HG03354 (cell line): ENCODE results near the gene WDR26.
A peak's percentile ranks its signal among the peaks of the same experiment; 100 is the strongest.
"Not testable (repeated sequence)": the region's sequence is repeated elsewhere in the genome, so short reads cannot be mapped to it uniquely, and the experiment has no call there.

Experiments used
- ATAC-seq: cut with Tn5 transposase; IDR thresholded peaks from one replicate; pipeline ENCODE4 v1.9.1; 2021; ENCODE audit warnings: mild to moderate bottlenecking; ENCODE audit not compliant: unreplicated experiment, poor library complexity, severe bottlenecking

The WDR26 gene

DNA sequence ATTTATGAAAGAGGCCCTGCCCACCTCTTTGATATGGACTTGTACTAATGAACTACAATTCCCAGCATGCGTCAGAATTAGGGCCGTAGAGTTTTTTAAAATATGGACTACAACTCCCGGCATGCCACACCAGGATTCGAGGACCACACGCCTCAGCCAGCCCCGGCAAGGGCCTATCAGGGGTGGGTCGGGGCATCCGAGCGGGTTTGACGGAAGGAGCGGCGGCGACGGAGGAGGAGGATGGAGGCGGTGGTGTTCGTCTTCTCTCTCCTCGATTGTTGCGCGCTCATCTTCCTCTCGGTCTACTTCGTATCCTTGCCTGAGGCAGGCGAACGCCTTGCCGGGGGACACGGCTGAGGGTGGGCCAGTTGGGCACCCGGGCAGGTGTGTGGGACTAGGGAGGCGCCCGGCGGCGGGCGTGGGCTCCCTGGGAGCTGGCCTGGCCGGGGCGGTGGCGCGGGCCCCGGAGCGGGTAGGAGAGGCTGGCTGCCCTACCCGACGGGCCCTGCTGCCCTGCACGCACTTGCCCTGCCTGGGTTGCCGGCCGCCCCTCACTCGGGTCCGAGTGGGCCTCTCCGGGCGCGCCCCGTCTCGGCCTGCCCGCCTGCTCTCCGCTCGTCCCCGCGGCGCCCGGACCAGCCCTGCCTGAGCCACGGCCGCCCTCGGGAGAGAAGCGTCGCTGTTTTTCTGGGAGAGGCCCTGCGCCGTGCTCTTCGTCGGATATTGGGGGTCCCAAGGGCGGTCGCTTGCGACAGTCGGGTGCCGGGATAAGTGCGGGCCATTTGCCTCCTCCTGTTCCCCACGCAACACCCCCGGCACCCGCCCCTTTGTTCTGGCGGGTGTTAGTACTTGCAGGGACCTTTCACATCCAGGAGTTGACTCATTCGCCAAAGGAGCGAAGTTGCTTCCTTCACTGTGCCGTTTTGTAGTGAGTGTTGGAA lies 77.6 kb downstream of the WDR26 start, which contains the start of gene CNIH4:
Gene CNIH4, plus strand, starts transcription at position 195 of the 941 bp plus-strand sequence. Its CDS starts 46 bp downstream, at position 241.
- ATAC-seq = peak; percentile 99

DNA sequence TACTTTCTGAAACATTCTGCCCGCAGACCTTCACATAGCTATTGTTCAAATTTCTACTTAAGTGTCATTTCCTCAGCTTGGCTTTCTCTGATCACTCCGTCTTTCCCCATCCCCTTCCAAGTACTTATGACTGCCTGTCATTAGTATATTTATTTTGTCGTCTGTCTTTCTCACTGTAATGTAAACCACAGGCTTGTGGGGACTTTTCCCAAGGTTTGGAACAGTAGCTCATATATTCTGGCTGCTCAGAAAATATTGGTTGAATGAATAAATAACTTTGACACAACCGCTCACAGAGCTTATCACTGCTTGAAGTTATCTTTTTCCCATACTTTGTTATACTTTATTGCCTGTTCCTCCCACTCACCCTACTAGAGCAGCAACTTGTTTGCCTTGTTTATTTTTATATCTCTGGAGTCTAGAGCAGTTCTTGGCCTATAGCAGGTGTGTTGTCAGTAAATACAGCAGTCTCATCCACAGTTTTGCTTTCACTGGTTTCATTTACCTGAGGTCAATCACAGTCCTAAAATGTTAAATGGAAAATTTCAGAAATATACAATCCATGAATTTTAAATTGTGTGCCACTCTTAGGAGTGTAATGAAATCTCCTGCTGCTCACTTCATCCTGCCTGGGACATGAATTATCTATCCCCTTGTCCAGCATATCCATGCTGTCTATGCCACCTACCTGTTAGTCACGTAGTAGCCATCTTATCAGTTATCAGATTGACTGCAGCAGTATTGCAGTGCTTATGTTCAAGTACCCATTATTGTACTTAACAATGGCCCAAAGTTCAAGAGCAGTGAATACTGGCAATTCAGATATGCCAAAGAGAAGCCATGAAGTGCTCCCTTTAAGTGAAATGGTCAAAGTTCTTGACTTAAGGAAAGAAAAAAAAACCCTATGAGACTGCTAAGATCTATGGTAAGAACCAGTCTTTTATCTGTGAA lies 80.3 kb downstream of the WDR26 start:
- ATAC-seq = no peak

DNA sequence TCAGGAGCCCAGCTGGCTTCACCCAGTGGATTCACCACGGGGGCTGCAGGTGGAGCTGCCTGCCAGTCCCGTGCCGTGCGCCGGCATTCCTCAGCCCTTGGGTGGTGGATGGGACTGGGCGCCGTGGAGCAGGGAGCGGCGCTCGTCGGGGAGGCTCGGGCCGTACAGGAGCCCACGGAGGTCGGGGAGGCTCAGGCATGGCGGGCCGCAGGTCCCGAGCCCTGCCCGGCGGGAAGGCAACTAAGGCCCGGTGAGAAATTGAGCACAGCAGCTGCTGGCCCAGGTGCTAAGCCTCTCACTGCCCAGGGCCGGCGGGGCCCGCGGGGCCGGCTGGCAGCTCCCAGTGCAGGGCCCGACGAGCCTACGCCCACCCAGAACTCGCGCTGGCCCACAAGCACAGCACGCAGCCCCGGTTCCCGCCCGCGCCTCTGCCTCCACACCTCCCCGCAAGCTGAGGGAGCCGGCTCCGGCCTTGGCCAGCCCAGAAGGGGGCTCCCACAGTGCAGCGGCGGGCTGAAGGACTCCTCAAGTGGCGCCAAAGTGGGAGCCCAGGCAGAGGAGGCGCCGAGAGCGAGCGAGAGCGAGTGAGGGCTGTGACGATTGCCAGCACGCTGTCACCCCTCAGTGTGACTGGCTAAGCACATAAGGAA lies 82.0 kb downstream of the WDR26 start:
- ATAC-seq = not testable (repeated sequence)

DNA sequence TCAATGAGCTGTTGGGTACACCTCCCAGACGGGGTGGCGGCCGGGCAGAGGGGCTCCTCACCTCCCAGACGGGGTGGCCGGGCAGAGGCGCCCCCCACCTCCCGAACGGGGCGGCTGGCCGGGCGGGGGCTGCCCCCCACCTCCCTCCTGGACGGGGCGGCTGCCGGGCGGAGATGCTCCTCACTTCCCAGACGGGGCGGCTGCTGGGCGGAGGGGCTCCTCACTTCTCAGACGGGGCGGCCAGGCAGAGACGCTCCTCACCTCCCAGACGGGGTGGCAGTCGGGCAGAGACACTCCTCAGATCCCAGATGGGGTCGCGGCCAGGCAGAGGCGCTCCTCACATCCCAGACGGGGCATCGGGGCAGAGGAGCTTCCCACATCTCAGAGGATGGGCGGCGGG lies 84.9 kb downstream of the WDR26 start:
- ATAC-seq = not testable (repeated sequence)

DNA sequence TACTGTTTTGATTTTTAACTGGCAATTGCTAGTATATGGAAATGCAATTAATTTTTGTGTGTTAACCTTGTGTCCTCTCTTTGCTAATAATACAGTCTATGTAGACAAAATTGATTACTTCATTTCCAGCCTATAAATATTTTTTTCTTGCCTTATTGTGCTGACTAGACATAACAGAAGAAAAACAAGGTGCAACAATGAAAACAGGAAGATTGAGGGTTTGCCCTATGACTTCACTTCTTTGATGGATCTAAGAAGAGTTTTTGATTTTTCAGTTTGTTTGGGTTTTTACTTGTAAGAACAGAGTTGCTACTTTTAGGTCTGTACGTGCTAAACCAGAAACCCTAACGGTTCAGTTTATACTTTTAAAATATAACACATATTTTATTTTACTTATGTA lies 86.5 kb downstream of the WDR26 start:
- ATAC-seq = no peak

DNA sequence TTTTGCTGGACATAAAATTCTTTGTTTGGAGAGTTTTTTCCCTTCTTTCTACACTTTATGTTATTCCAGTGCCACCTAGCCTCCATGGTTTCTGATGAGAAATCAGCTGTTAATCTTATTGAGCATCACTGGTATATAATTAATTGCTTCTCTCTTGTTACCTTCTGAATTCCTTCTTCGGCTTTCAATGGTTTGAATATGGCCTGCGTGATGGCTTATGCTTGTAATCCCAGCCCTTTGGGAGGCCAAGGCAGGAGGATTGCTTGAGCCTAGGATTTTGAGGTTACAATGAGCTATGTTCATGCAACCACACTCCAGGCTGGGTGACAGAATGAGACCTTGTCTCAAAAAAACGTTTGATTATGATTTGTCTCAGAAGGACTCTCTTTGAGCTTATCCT lies 90.9 kb downstream of the WDR26 start:
- ATAC-seq = no peak

DNA sequence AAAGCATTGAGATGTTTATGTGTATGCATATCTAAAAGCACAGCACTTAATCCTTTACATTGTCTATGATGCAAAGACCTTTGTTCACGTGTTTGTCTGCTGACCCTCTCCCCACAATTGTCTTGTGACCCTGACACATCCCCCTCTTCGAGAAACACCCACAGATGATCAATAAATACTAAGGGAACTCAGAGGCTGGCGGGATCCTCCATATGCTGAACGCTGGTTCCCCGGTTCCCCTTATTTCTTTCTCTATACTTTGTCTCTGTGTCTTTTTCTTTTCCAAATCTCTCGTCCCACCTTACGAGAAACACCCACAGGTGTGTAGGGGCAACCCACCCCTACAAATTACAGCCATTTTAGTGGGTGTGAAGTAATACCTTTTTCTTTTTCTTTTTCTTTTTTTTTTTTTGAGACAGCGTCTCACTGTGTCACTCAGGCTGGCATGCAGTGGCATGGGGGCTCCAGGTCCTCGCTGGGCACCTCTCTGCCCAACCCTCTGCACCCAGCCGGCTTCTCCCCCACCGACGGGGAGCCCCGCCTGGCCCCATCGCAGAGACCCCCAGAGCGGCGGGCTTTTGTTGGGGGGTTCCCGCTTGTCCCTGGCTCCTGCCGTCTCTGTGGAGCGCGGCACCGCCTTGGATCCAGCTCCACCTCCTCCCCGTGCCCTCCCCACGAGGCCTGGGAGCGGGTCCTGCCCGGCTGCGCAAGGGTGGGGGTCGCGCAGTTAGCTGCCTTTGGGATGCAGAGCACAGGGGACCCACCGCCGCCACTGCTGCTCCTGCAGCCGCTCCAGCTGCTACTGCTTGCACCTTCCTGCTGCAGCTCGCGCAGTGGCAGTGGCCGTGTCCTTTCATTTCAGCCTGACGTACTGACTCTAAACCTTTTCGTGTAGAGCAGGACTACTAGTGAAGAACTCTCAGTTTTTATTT lies 93.9 kb downstream of the WDR26 start:
- peak; percentile 78 for ATAC-seq

DNA sequence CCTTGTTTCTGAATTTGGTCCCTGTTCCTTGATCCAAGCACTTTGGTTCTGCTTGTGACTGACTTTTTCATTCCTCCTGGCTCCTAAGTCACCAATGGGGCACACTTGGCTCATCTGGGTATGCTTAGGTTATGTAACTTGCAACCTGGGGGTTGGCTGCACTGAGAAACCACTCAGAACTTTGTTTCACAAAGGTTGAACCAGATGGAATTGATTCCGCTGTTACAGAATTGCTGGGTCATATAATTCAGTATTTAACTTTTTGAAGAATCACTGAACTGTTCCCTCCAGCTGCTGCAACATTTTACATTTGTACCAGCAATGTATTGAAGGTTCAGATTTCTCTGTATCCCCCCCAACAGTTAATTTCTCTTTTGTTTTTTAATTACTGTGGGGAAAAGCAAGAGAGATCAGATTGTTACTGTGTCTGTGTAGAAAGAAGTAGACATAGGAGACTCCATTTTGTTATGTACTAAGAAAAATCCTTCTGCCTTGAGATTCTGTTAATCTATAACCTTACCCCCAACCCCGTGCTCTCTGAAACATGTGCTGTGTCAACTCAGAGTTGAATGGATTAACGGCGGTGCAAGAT lies 95.1 kb downstream of the WDR26 start:
- ATAC-seq = no peak

DNA sequence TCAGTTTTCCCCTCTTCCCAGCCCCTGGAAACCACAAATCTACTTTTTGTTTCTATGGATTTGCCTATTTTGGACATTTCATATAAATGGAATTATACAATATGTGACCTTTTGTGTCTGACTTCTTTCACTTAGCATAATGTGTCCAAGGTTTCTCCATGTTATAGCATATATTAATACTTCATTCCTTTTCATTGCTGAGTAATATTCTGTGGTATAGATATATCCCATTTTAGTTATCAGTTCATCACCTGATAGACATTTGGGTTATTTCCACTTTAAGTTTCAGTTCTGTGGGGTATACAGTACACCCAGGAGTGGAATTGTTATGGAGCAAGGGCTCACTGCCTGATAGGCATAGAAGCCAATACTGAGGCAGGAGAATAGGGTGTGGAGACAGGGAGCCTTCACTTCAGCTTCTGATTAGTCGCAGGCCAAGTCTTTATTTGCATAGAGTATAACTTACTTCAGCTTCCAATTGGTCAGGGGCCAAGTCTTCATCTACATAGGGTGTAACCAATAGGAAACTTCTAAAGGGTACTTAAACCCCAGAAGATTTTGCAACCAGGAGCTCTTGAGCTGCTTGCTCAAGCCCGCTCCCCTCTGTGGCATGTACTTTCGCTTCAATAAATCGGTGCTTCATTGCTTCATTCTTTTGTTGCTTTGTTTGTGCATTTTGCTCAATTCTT lies 96.3 kb downstream of the WDR26 start:
- ATAC-seq = no peak
